H1 (cell line): ENCODE results near the gene CDK13.
"Not testable (repeated sequence)": the region's sequence is repeated elsewhere in the genome, so short reads cannot be mapped to it uniquely, and the experiment has no call there.

Experiments
- ASH2L ChIP-seq: fragments of 200-600, 300-600 bp; sonication (generic); IDR thresholded peaks from one replicate; pipeline ENCODE4 v1.7.1; 2017; ENCODE audit warnings: low read length
- BCL11A ChIP-seq, 2 experiments: IDR thresholded peaks; one replicate each; pipeline ENCODE4 v1.6.1; 2011; ENCODE audit warnings: low read depth in 2 of 2, low read length in 2 of 2, mild to moderate bottlenecking in 2 of 2
- CTCF ChIP-seq, 3 experiments: IDR thresholded peaks; 1 replicate in 2 of 3; 2 replicates in 1 of 3; pipeline versions ENCODE4 v1.5.1 to v1.6.1; 2011; ENCODE audit warnings: low read length in 3 of 3, mild to moderate bottlenecking in 3 of 3, inconsistent platforms in 2 of 3, low read depth in 1 of 3, moderate library complexity in 1 of 3; ENCODE audit not compliant: insufficient read depth in 1 of 3; ENCODE audit errors: control extremely low read depth in 1 of 3
- EGR1 ChIP-seq: IDR thresholded peaks from 2 replicates; pipeline ENCODE4 v1.6.1; 2011; ENCODE audit warnings: low read depth, low read length, borderline replicate concordance
- EP300 ChIP-seq, 2 experiments: IDR thresholded peaks; 1 replicate in 1 of 2; 2 replicates in 1 of 2; pipeline ENCODE4 v1.6.1; 2011 to 2012; ENCODE audit warnings: low read depth in 2 of 2, low read length in 2 of 2, mild to moderate bottlenecking in 2 of 2, borderline replicate concordance in 1 of 2, inconsistent platforms in 1 of 2, moderate library complexity in 1 of 2
- GABPA ChIP-seq: IDR thresholded peaks from 2 replicates; pipeline ENCODE4 v1.6.1; 2011; ENCODE audit warnings: mild to moderate bottlenecking, low read length, moderate library complexity, borderline replicate concordance; ENCODE audit not compliant: insufficient read depth
- POLR2A ChIP-seq, 2 experiments: IDR thresholded peaks; 1 replicate in 1 of 2; 2 replicates in 1 of 2; pipeline ENCODE4 v1.6.1; 2011; ENCODE audit warnings: low read depth in 2 of 2, low read length in 2 of 2, mild to moderate bottlenecking in 2 of 2; ENCODE audit errors: control extremely low read depth in 1 of 2
- SP4 ChIP-seq: IDR thresholded peaks from 2 replicates; pipeline ENCODE4 v1.6.1; 2012; ENCODE audit warnings: low read length, inconsistent platforms

GRCh38 chr7:40122100-40122939 is 172.3 kb downstream of the CDK13 start:
- TF ChIP-seq POLR2A (IDR thresholded peaks at IDR 0.05; ENCODE audit: control extremely low read depth in 1 of 2, low read depth in 2 of 2, low read length in 2 of 2); EP300 (IDR thresholded peaks at IDR 0.05; ENCODE audit: borderline replicate concordance in 1 of 2, low read depth in 2 of 2, low read length in 2 of 2); CTCF (IDR thresholded peaks at IDR 0.05; ENCODE audit: control extremely low read depth in 1 of 3, insufficient read depth in 1 of 3, low read depth in 1 of 3, low read length in 3 of 3); GABPA; EGR1; SP4; ASH2L; BCL11A (IDR thresholded peaks at IDR 0.05; ENCODE audit: low read depth in 2 of 2, low read length in 2 of 2): not testable (repeated sequence)
